Hematopoietic multipotent progenitor cell treated with erythropoietin and hydrocortisone succinate and interleukin-3 and kit ligand, for 6 days (in vitro differentiated cells): ENCODE data around the gene CNOT10.

Experiments used
- DNase-seq: peaks from one replicate; pipeline ENCODE4 v3.0.0-alpha.2; 2015

The CNOT10 gene

DNA sequence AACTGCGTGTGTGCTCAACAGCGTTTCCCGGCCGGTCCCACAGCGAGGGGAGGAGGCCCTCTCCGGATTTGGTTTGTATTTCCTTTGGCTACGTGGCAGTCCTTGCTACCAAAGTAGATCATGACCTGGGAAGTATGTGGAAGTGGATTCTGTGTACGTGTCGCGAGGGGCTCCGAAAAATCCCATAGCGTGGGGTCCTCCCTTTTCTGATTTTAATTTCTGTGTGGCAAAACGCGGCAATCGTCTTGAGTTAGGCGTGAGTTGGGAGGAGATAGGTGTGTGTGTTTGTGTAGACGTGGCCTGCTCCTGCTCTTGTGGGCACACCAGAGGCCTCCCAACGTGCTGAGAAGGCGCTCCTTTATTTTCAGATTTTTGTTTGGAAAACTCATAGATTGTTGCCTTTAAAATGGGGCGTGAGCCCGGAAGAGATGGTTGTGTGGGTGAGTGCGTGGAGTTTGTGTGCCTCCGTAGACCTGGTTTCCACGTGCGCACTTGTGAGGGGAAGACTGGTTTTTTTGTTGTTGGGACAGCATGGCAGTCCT is 134.1 kb downstream of the CNOT10 start:
- DNase-seq = no peak

GRCh38 chr3:32819551-32820348 is 134.8 kb downstream of the CNOT10 start:
- DNase-seq = no peak

DNA sequence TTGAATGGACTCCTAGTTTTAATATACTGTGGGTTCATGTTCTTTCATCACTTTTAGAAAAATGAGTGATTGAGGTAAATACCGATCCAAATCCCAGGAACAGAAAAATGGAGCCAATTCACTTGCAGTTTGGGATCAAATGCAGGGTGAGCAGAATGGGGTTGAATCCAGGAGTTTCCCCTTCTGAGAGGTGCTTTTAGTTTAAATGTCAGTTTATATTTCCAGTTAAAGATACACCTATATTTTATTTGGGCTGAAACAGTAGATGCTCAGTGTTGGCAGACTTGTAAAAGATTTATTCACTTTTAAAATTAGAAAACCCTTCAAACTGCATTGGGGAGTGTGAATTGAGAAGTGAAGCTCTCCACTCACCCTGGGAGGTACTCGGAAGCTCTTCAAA is 135.4 kb downstream of the CNOT10 start:
- no peak for DNase-seq

- DNase-seq = no peak
Observed at GRCh38 chr3:32820971-32821685, 136.1 kb downstream of the CNOT10 start.

GRCh38 chr3:32821686-32822296 is 136.8 kb downstream of the CNOT10 start:
- no peak for DNase-seq

DNA sequence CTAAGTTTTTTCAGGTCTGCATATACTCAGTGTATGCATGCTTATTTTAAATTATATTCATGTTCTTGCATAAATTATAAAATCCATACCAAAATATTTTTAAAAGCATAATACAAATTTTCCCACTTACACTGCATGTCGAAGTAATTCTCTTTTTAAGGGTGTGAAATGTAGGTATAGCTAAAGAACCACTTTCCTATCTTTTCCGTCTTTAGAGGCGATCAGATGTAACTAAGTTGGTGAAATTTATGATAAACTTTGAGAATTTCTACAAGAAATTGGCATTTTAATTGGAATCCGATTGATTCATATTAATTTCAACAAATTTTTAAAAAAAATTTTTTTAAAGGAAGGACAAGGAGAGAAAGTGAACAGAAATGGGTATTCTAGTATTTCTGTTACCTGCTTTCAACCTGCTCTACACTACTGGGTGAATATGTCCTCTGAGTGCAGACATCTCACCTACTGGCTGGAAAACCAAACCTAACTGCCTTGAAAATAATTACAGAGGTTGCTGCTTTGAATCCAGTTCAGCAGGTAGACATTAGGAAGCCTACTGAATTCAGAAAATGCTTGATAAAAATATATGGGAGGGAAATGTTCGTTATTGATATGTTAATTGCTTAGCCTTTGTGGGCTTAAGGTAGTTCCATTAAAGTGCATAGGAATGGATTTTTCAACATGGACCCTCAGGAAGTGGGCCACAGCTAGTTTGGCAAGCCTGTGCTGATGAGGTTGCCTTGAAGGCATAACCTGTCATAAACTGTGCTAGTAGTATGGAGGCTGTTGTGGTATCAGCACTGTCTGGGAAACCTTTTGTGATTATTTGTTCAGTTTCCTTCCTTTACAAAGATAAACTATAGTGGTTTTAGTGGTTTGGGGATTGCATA is 137.9 kb downstream of the CNOT10 start:
- DNase-seq = no peak
